T-helper 2 cell treated with Interferon-gamma antibody and Interleukin-4, amounts not matched to agents 5 μg/mL and 100 μg/mL, for 36 hours (primary cell): Measurements from ENCODE around the gene HEXA.
"Not testable (repeated sequence)": the region's sequence is repeated elsewhere in the genome, so short reads cannot be mapped to it uniquely, and the experiment has no call there.

Source experiments
- DNase-seq: peaks from one replicate; pipeline ENCODE4 v3.0.0; 2021; ENCODE audit warnings: low spot score
- H3K27ac Mint-ChIP-seq: one replicate; pipeline ENCODE4 v1.8.0; 2021; ENCODE audit warnings: mild to moderate bottlenecking, mixed read lengths
- H3K27me3 Mint-ChIP-seq: one replicate; pipeline ENCODE4 v1.8.0; 2021; ENCODE audit warnings: low read depth, mixed read lengths
- H3K36me3 Mint-ChIP-seq: one replicate; pipeline ENCODE4 v1.8.0; 2021; ENCODE audit warnings: low read depth, mixed read lengths
- H3K4me1 Mint-ChIP-seq: one replicate; pipeline ENCODE4 v1.8.0; 2021; ENCODE audit warnings: low read depth, mixed read lengths
- H3K4me3 Mint-ChIP-seq: one replicate; pipeline ENCODE4 v1.8.0; 2022; ENCODE audit warnings: mild to moderate bottlenecking, moderate library complexity, mixed read lengths
- H3K9me3 Mint-ChIP-seq: one replicate; pipeline ENCODE4 v1.8.0; 2021; ENCODE audit warnings: mixed read lengths

Gene HEXA

GRCh38 chr15:72397796-72398588 lies 22.2 kb upstream of the HEXA start, which contains the start of gene TMEM202:
Gene TMEM202 (plus strand): TSS chr15:72398305. CDS start chr15:72398327, 22 bp downstream.
- Mint-ChIP-seq H3K27me3 (peaks cover 13% of the 10 kb centered on the region), H3K9me3 (no peaks in the 10 kb centered on the region), H3K27ac (no peak within 1 kb of the TSS), H3K36me3 (no peaks in the 10 kb centered on the region), H3K4me1 (no peaks in the 10 kb centered on the region), H3K4me3 (no peak within 1 kb of the TSS)
- no peak for DNase-seq

GRCh38 chr15:72396331-72396730 lies 20.5 kb upstream of the HEXA start:
- not testable (repeated sequence) for H3K27me3 Mint-ChIP-seq, DNase-seq, H3K27ac Mint-ChIP-seq, H3K4me3 Mint-ChIP-seq, H3K36me3 Mint-ChIP-seq, H3K4me1 Mint-ChIP-seq, H3K9me3 Mint-ChIP-seq

GRCh38 chr15:72389231-72389630 lies 13.4 kb upstream of the HEXA start:
- no peak overlapping the region for H3K4me3 Mint-ChIP-seq
- H3K27ac Mint-ChIP-seq, result no peak overlapping the region

GRCh38 chr15:72387741-72388140 lies 11.9 kb upstream of the HEXA start:
- H3K4me3 Mint-ChIP-seq, result no peak overlapping the region
- peaks cover 21% of the 10 kb centered on the region for H3K27me3 Mint-ChIP-seq
- H3K9me3 Mint-ChIP-seq, result no peaks in the 10 kb centered on the region
- no peaks in the 10 kb centered on the region for H3K36me3 Mint-ChIP-seq
- no peaks in the 10 kb centered on the region for H3K4me1 Mint-ChIP-seq
- no peak for DNase-seq
- no peak overlapping the region for H3K27ac Mint-ChIP-seq

More at GRCh38 chr15:72389231-72389630, 13.4 kb upstream of the HEXA start:
- Mint-ChIP-seq H3K4me1 (no peaks in the 10 kb centered on the region), H3K27me3 (peaks cover 13% of the 10 kb centered on the region), H3K9me3 (no peaks in the 10 kb centered on the region), H3K36me3 (no peaks in the 10 kb centered on the region)
- DNase-seq, result no peak

GRCh38 chr15:72382146-72382545 lies 6.3 kb upstream of the HEXA start:
- H3K4me1 Mint-ChIP-seq, result no peaks in the 10 kb centered on the region
- peaks cover 16% of the 10 kb centered on the region for H3K27me3 Mint-ChIP-seq
- H3K36me3 Mint-ChIP-seq, result no peaks in the 10 kb centered on the region
- no peak overlapping the region for H3K4me3 Mint-ChIP-seq
- H3K27ac Mint-ChIP-seq, result no peak overlapping the region
- H3K9me3 Mint-ChIP-seq, result no peaks in the 10 kb centered on the region
- no peak for DNase-seq

- peaks cover 16% of the 10 kb centered on the region for H3K27me3 Mint-ChIP-seq
These were observed 4.9 kb upstream of the HEXA start for GRCh38 chr15:72380743-72381142.

GRCh38 chr15:72379856-72380430 lies 4.1 kb upstream of the HEXA start:
- no peak for DNase-seq
- peaks cover 15% of the 10 kb centered on the region for H3K4me1 Mint-ChIP-seq
- H3K4me3 Mint-ChIP-seq, result no peak overlapping the region
- peaks cover 10% of the 10 kb centered on the region for H3K27me3 Mint-ChIP-seq
- peaks cover 5% of the 10 kb centered on the region for H3K36me3 Mint-ChIP-seq
- H3K27ac Mint-ChIP-seq, result no peak overlapping the region
- no peaks in the 10 kb centered on the region for H3K9me3 Mint-ChIP-seq

More at GRCh38 chr15:72380743-72381142, 4.9 kb upstream of the HEXA start:
- DNase-seq, result no peak
- Mint-ChIP-seq H3K36me3 (no peaks in the 10 kb centered on the region), H3K9me3 (no peaks in the 10 kb centered on the region), H3K4me1 (peaks cover 8% of the 10 kb centered on the region), H3K27ac (no peak overlapping the region), H3K4me3 (no peak overlapping the region)

GRCh38 chr15:72379106-72379505 lies 3.3 kb upstream of the HEXA start:
- H3K4me1 Mint-ChIP-seq, result peaks cover 24% of the 10 kb centered on the region
- H3K36me3 Mint-ChIP-seq, H3K9me3 Mint-ChIP-seq, H3K27me3 Mint-ChIP-seq, H3K4me3 Mint-ChIP-seq, DNase-seq, H3K27ac Mint-ChIP-seq: not testable (repeated sequence)

- peaks cover 31% of the 10 kb centered on the region for H3K4me1 Mint-ChIP-seq
- H3K27ac Mint-ChIP-seq, result no peak overlapping the region
- H3K4me3 Mint-ChIP-seq, result no peak overlapping the region
- no peaks in the 10 kb centered on the region for H3K9me3 Mint-ChIP-seq
- H3K27me3 Mint-ChIP-seq, result no peaks in the 10 kb centered on the region
- no peak for DNase-seq
- H3K36me3 Mint-ChIP-seq, result peaks cover 9% of the 10 kb centered on the region
These were observed 1.5 kb upstream of the HEXA start for GRCh38 chr15:72377331-72377730.

- no peaks in the 10 kb centered on the region for H3K9me3 Mint-ChIP-seq
- peak overlapping the region; percentile 98 for H3K27ac Mint-ChIP-seq
- peaks cover 9% of the 10 kb centered on the region for H3K36me3 Mint-ChIP-seq
- peak overlapping the region; percentile 97 for H3K4me3 Mint-ChIP-seq
- no peak for DNase-seq
- no peaks in the 10 kb centered on the region for H3K27me3 Mint-ChIP-seq
- H3K4me1 Mint-ChIP-seq, result peaks cover 31% of the 10 kb centered on the region
These were observed 341 bp downstream of the HEXA start for GRCh38 chr15:72375501-72375845.

GRCh38 chr15:72372361-72372760 lies 3.5 kb downstream of the HEXA start:
- H3K27me3 Mint-ChIP-seq, result no peaks in the 10 kb centered on the region
- no peaks in the 10 kb centered on the region for H3K9me3 Mint-ChIP-seq
- DNase-seq, result no peak
- peaks cover 34% of the 10 kb centered on the region for H3K4me1 Mint-ChIP-seq
- H3K36me3 Mint-ChIP-seq, result peaks cover 16% of the 10 kb centered on the region
- no peak overlapping the region for H3K27ac Mint-ChIP-seq
- no peak overlapping the region for H3K4me3 Mint-ChIP-seq

GRCh38 chr15:72369964-72370363 lies 5.8 kb downstream of the HEXA start:
- H3K27me3 Mint-ChIP-seq, result no peaks in the 10 kb centered on the region
- no peaks in the 10 kb centered on the region for H3K9me3 Mint-ChIP-seq
- H3K4me3 Mint-ChIP-seq, result no peak overlapping the region
- peaks cover 34% of the 10 kb centered on the region for H3K4me1 Mint-ChIP-seq
- no peak for DNase-seq
- no peak overlapping the region for H3K27ac Mint-ChIP-seq
- peaks cover 17% of the 10 kb centered on the region for H3K36me3 Mint-ChIP-seq

GRCh38 chr15:72368899-72369298 lies 6.9 kb downstream of the HEXA start:
- Mint-ChIP-seq H3K36me3 (peaks cover 12% of the 10 kb centered on the region), H3K4me3 (no peak overlapping the region), H3K27me3 (no peaks in the 10 kb centered on the region), H3K27ac (peak overlapping the region; percentile 41), H3K9me3 (no peaks in the 10 kb centered on the region), H3K4me1 (peaks cover 23% of the 10 kb centered on the region)
- DNase-seq, result no peak

- peaks cover 22% of the 10 kb centered on the region for H3K4me1 Mint-ChIP-seq
- no peak overlapping the region for H3K4me3 Mint-ChIP-seq
- H3K36me3 Mint-ChIP-seq, result peaks cover 12% of the 10 kb centered on the region
- no peak overlapping the region for H3K27ac Mint-ChIP-seq
- no peaks in the 10 kb centered on the region for H3K9me3 Mint-ChIP-seq
- no peaks in the 10 kb centered on the region for H3K27me3 Mint-ChIP-seq
- DNase-seq, result no peak
These were observed 7.5 kb downstream of the HEXA start for GRCh38 chr15:72368325-72368724.
